ENCODE data around the gene TBXAS1. TPM values are rescaled to one million over a fixed set of nuclear protein-coding genes. Genes with fewer than 3 reads are reported as not detected.

The TBXAS1 gene
- polyA plus RNA-seq, 1 donor from 2014 or later: 0.93 TPM

- Histone ChIP-seq H2AFZ (ENCODE audit: low read depth, low read length) (no peak overlapping the region), H3K9ac (ENCODE audit: low read length) (no peak overlapping the region), H3F3A (ENCODE audit: insufficient read depth, low read length, poor library complexity, severe bottlenecking) (no peaks in the 10 kb centered on the region), H3K9me2 (ENCODE audit: insufficient read depth, low read length) (no peaks in the 10 kb centered on the region), H3K4me3 (ENCODE audit: low read length) (no peak overlapping the region), H4K20me1 (ENCODE audit: insufficient read depth) (no peaks in the 10 kb centered on the region), H3K27ac (ENCODE audit: low read length) (no peak overlapping the region), H3K9me3 (ENCODE audit: low read length) (no peaks in the 10 kb centered on the region), H3K4me2 (ENCODE audit: low read length) (no peak overlapping the region), H3K27me3 (ENCODE audit: insufficient read depth, low read depth, low read length) (no peaks in the 10 kb centered on the region), H3K79me2 (replicated peaks; ENCODE audit: insufficient read depth, low read length) (no peaks in the 10 kb centered on the region), H3K36me3 (ENCODE audit: insufficient read depth, low read length) (no peaks in the 10 kb centered on the region)
- TF ChIP-seq MXI1 (conservative IDR thresholded peaks at IDR 0.05; ENCODE audit: poor library complexity, severe bottlenecking) (no peak), EP300 (conservative IDR thresholded peaks at IDR 0.05; ENCODE audit: poor library complexity, severe bottlenecking) (no peak), RAD21 (conservative IDR thresholded peaks at IDR 0.05) (no peak), EZH2 (IDR thresholded peaks at IDR 0.05; ENCODE audit: borderline replicate concordance, insufficient read depth, low read length, poor library complexity, severe bottlenecking) (no peak), POLR2AphosphoS5 (IDR thresholded peaks at IDR 0.05) (no peak), TAF1 (IDR thresholded peaks at IDR 0.05; ENCODE audit: low read depth) (no peak), SMC3 (conservative IDR thresholded peaks at IDR 0.05; ENCODE audit: poor library complexity) (no peak), REST (IDR thresholded peaks at IDR 0.05; ENCODE audit: borderline replicate concordance) (no peak)
- TF ChIP-seq, protein P1, sequence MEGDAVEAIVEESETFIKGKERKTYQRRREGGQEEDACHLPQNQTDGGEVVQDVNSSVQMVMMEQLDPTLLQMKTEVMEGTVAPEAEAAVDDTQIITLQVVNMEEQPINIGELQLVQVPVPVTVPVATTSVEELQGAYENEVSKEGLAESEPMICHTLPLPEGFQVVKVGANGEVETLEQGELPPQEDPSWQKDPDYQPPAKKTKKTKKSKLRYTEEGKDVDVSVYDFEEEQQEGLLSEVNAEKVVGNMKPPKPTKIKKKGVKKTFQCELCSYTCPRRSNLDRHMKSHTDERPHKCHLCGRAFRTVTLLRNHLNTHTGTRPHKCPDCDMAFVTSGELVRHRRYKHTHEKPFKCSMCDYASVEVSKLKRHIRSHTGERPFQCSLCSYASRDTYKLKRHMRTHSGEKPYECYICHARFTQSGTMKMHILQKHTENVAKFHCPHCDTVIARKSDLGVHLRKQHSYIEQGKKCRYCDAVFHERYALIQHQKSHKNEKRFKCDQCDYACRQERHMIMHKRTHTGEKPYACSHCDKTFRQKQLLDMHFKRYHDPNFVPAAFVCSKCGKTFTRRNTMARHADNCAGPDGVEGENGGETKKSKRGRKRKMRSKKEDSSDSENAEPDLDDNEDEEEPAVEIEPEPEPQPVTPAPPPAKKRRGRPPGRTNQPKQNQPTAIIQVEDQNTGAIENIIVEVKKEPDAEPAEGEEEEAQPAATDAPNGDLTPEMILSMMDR (IDR thresholded peaks at IDR 0.05; ENCODE audit: poor library complexity, severe bottlenecking): no peak
These were observed 9.2 kb downstream of the TBXAS1 start for GRCh38 chr7:139838276-139838675.

- Histone ChIP-seq H3K27ac (ENCODE audit: low read length) (no peak overlapping the region), H3K9ac (ENCODE audit: low read length) (no peak overlapping the region), H3K9me2 (ENCODE audit: insufficient read depth, low read length) (no peaks in the 10 kb centered on the region), H3K9me3 (ENCODE audit: low read length) (no peaks in the 10 kb centered on the region), H3K4me3 (ENCODE audit: low read length) (no peak overlapping the region), H3K79me2 (replicated peaks; ENCODE audit: insufficient read depth, low read length) (no peaks in the 10 kb centered on the region), H3F3A (ENCODE audit: insufficient read depth, low read length, poor library complexity, severe bottlenecking) (no peaks in the 10 kb centered on the region), H3K27me3 (ENCODE audit: insufficient read depth, low read depth, low read length) (no peaks in the 10 kb centered on the region), H2AFZ (ENCODE audit: low read depth, low read length) (no peak overlapping the region), H3K36me3 (ENCODE audit: insufficient read depth, low read length) (no peaks in the 10 kb centered on the region), H3K4me2 (ENCODE audit: low read length) (no peak overlapping the region), H4K20me1 (ENCODE audit: insufficient read depth) (no peaks in the 10 kb centered on the region)
- TF ChIP-seq EZH2 (IDR thresholded peaks at IDR 0.05; ENCODE audit: borderline replicate concordance, insufficient read depth, low read length, poor library complexity, severe bottlenecking) (no peak), RAD21 (conservative IDR thresholded peaks at IDR 0.05) (no peak), MXI1 (conservative IDR thresholded peaks at IDR 0.05; ENCODE audit: poor library complexity, severe bottlenecking) (no peak), TAF1 (IDR thresholded peaks at IDR 0.05; ENCODE audit: low read depth) (no peak), EP300 (conservative IDR thresholded peaks at IDR 0.05; ENCODE audit: poor library complexity, severe bottlenecking) (no peak), SMC3 (conservative IDR thresholded peaks at IDR 0.05; ENCODE audit: poor library complexity) (no peak), REST (IDR thresholded peaks at IDR 0.05; ENCODE audit: borderline replicate concordance) (no peak), POLR2AphosphoS5 (IDR thresholded peaks at IDR 0.05) (no peak)
- TF ChIP-seq, protein P1 (IDR thresholded peaks at IDR 0.05; ENCODE audit: poor library complexity, severe bottlenecking): no peak
These were observed 9.8 kb downstream of the TBXAS1 start for GRCh38 chr7:139838876-139839275.

All from neural cell (in vitro differentiated cells).